Nephron (organoid): ENCODE measurements around the gene PHIP.

Source experiments
- H3K27ac Mint-ChIP-seq, 3 experiments: 2 replicates each; pipeline ENCODE4 v1.8.0; 2020; ENCODE audit warnings: mixed read lengths in 3 of 3, mild to moderate bottlenecking in 2 of 3, moderate library complexity in 1 of 3
- H3K27me3 Mint-ChIP-seq: 2 replicates; pipeline ENCODE4 v1.8.0; 2021; ENCODE audit warnings: low read depth, mild to moderate bottlenecking, moderate library complexity, mixed read lengths
- H3K36me3 Mint-ChIP-seq: 2 replicates; pipeline ENCODE4 v1.8.0; 2020; ENCODE audit warnings: low read depth, mixed read lengths
- H3K4me1 Mint-ChIP-seq: 2 replicates; pipeline ENCODE4 v1.8.0; 2020; ENCODE audit warnings: mixed read lengths
- H3K4me3 Mint-ChIP-seq, 3 experiments: 2 replicates each; pipeline ENCODE4 v1.8.0; 2020; ENCODE audit warnings: mild to moderate bottlenecking in 3 of 3, mixed read lengths in 3 of 3, moderate library complexity in 2 of 3
- H3K9me3 Mint-ChIP-seq: 2 replicates; pipeline ENCODE4 v1.8.0; 2020; ENCODE audit warnings: mixed read lengths
- CTCF ChIP-seq, 3 experiments: fragments of 200-600 bp; sonication (generic); IDR thresholded peaks; one replicate each; pipeline ENCODE4 v1.5.0; 2021; ENCODE audit warnings: antibody characterized with exemption in 3 of 3; ENCODE audit not compliant: unreplicated experiment in 3 of 3

Gene PHIP

DNA sequence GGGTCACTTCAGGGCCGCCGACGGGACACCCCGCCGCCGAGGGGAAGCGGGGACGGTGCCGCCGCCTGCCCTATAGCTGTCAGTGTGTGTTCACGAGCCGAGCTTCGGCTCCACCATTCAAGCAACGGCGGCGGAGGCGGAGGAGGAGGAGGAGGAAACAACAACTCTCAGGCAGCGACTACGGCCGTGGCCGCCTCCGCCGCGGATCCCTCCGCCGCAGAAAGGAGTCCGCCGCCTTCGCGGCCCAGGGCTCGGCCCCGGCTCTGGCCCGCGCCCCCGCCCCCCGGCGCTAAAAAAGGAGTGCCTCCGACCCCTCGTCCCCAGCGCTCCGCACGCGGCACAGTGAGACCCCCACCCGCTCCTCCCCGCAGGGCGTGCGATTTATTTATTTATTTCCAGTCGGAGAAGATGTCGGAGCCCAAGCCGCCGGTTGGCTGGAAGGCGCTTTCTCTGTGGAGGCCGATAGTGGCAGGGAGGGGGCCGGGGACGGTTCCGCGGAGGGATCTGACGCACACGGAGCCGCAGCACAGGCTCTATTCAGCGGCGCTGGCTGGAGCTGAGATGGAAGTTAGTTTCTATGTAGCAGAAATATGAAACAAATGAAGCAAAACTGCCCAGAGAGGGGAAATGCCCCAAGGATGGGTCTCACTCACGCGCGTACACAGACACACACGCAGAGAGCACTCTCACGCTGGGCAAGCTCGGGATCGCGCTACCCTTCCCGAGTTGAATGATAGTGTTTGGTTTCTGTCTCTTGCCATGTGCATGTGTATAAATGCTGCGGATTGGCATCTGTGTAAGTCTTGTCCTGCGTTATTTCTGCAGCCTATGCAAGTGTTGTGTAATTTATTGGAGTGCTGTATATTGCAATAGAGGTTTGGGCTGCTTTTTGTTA is at the start of gene PHIP:
Gene PHIP (minus strand): TSS at position 180 of the 895 bp plus-strand sequence. CDS start 186 bp downstream, outside the sequence.
- peaks cover 5% of the 10 kb centered on the region for H3K36me3 Mint-ChIP-seq

GRCh38 chr6:79127660-79128059 is 49.6 kb upstream of the PHIP start:
- Mint-ChIP-seq H3K27ac (no peak overlapping the region), H3K27me3 (no peaks in the 10 kb centered on the region), H3K36me3 (no peaks in the 10 kb centered on the region), H3K4me3 (no peak overlapping the region), H3K4me1 (no peaks in the 10 kb centered on the region), H3K9me3 (peaks cover 16% of the 10 kb centered on the region)
- no peak for TF ChIP-seq CTCF (IDR thresholded peaks at IDR 0.05; ENCODE audit: unreplicated experiment in 3 of 3)

More for the DNA sequence above, at the start of gene PHIP:
- Mint-ChIP-seq H3K27me3 (peaks cover 9% of the 10 kb centered on the region), H3K4me3 (peak within 1 kb of the TSS; percentile 89 to 97 (median 96)), H3K9me3 (no peaks in the 10 kb centered on the region), H3K4me1 (peaks cover 30% of the 10 kb centered on the region), H3K27ac (peak within 1 kb of the TSS; percentile 99 to 100 (median 99))
- TF ChIP-seq CTCF (IDR thresholded peaks at IDR 0.05; ENCODE audit: unreplicated experiment in 3 of 3) = no peak

DNA sequence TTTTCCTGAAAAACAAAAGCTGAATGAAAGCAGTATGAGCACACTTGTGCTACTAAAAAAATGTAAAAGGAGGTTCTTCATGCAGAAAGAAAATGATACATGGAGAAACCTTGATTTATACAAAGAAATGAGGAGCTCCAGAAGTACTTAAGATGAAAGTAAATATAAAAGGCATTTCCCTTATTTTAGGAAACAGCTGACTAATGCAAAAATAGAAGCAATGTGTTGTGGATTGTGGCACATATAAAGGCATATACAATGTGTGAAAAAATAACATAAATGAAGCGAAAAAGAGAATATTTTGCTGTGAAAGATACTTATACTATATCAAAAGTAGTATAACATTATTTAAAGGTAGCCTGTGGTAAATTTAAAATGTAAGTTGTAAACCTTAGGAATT is 41.2 kb upstream of the PHIP start:
- no peak for TF ChIP-seq CTCF (IDR thresholded peaks at IDR 0.05; ENCODE audit: unreplicated experiment in 3 of 3)
- H3K27me3 Mint-ChIP-seq = no peaks in the 10 kb centered on the region
- no peaks in the 10 kb centered on the region for H3K4me1 Mint-ChIP-seq
- no peaks in the 10 kb centered on the region for H3K36me3 Mint-ChIP-seq
- peaks cover 7% of the 10 kb centered on the region for H3K9me3 Mint-ChIP-seq
- no peak overlapping the region for H3K4me3 Mint-ChIP-seq
- no peak overlapping the region for H3K27ac Mint-ChIP-seq

DNA sequence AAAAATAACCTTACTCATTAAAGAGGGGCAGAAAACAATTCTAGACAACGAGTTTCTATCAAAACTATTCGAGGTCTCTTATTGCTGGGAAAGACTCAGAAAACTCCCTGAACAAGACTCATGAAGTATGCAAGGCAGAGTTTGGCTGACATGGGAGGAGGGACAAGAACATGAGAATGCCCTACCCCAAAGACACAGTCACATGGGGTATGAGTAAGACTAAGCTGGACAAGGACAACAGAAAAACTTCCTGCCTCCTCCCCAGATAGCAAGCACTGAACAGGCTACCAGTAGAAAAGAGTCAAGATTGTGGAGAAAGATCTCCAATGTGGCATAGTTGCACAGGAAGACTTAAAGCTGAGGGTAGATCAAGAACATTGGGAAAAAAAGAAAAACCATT is 39.7 kb upstream of the PHIP start:
- Mint-ChIP-seq H3K4me3 (no peak overlapping the region), H3K9me3 (peaks cover 3% of the 10 kb centered on the region), H3K27ac (no peak overlapping the region), H3K36me3 (no peaks in the 10 kb centered on the region), H3K27me3 (no peaks in the 10 kb centered on the region), H3K4me1 (no peaks in the 10 kb centered on the region)
- no peak for TF ChIP-seq CTCF (IDR thresholded peaks at IDR 0.05; ENCODE audit: unreplicated experiment in 3 of 3)

DNA sequence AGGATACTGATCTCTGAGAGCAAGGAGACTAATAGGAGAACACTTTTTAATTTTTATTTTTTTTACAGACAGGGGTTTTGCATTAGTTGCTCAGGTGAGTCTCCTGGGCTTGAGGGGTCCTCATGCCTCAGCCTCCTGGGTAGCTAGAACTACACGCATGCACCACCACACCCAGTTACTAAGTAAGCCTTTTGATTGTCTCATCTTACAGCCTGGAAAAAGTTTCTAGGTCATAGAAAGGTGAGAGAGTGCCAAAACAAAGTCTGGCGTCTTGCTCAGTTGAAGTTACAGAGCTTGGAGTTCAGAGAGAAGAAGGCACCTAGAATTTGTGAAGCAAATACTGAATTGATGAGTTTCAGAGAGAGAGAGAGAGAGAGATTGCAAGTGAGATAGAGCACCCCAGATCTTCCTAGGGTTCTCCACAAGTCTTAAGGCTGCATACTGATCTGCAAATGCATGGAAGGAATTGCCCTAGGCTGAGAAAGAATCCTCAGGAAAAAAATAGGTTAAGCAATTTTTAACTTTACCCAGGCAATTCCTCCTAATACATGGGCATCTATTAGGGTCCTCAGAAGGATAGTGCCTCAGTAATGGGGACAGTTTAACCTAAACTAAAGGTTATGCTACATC is 37.6 kb upstream of the PHIP start:
- TF ChIP-seq CTCF (IDR thresholded peaks at IDR 0.05; ENCODE audit: unreplicated experiment in 3 of 3) = no peak
- Mint-ChIP-seq H3K9me3 (peaks cover 3% of the 10 kb centered on the region), H3K27me3 (no peaks in the 10 kb centered on the region), H3K27ac (peak overlapping the region in 1 of 3 experiments; percentile 21), H3K4me3 (no peak overlapping the region), H3K36me3 (no peaks in the 10 kb centered on the region), H3K4me1 (no peaks in the 10 kb centered on the region)
